NCI-H1694 (cell line): ENCODE measurements around the gene DMP1.
"Not testable (repeated sequence)": the region's sequence is repeated elsewhere in the genome, so short reads cannot be mapped to it uniquely, and the experiment has no call there.

Source experiments
- DNase-seq: peaks from one replicate; lab custom pipeline; 2025; lab: John Stamatoyannopoulos, UW

Gene DMP1

DNA sequence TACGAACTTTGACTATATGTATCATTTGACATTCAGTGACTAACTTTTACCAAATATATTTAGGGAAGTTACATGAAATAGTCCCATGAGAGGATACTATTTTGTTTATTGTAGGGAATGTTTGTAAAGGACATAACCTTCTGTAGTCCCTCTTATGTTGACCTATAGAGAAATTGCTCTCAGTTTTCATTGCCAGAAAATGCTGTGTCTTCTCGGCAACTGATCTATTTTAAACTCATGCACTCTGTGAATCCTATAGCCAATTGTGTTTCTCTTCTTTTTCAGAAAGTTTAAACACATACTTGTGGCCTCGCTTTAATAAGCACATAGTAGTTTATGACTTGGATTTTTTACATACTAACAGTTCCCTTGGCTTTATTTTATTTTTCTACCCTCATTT lies 38.2 kb downstream of the DMP1 start:
- DNase-seq: no peak

DNA sequence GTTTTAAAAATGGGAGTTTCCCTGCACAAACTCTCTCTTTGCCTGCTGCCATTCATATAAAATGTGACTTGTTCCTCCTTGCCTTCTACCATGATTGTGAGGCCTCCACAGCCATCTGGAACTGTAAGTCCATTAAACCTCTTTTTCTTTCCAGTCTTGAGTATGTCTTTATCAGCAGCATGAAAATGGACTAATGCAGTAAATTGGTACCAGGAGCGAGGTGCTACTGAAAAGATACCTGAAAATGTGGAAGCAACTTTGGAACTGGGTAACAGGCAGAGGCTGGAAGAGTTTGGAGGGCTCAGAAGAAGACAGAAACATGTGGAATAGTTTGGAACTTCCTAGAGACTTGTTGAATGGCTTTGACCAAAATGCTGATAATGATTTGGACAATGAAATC lies 40.9 kb downstream of the DMP1 start:
- not testable (repeated sequence) for DNase-seq

DNA sequence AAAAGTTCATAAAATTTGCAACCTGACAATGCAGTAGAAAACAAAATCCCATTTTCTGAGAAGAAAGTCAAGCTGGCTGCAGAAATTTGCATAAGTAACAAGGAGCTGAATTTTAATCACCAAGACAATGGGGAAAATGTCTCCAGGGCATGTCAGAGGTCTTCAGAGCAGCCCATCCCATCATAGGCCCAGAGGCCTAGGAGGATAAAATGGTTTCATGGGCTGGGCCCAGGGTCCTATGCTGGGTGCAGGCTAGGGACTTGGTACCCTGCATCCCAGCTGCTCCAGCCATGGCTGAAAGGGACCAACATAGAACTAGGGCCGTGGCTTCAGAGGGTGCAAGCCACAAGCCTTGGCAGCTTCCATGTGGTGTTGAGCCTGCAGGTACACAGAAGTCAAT lies 42.0 kb downstream of the DMP1 start:
- not testable (repeated sequence) for DNase-seq

DNA sequence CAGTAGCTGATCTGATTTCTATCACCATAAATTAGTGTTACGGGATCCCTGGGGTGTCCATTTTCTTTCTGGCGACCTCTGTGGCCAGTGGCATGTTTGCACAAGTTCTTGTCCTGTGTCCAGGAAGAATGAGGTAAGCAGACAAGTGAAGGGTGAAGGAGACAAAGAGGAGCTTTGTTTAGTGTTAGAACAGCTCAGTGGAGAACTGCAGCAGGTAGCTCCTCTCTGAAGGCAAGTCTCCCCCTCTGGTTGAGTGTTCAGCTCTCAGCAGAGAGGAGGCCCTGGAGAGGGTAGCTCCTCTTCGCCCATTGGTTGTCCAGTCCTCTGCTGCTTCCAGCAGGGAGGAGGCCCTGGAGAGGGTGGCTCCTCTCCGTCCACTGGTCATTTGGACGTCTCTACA lies 47.2 kb downstream of the DMP1 start:
- no peak for DNase-seq

DNA sequence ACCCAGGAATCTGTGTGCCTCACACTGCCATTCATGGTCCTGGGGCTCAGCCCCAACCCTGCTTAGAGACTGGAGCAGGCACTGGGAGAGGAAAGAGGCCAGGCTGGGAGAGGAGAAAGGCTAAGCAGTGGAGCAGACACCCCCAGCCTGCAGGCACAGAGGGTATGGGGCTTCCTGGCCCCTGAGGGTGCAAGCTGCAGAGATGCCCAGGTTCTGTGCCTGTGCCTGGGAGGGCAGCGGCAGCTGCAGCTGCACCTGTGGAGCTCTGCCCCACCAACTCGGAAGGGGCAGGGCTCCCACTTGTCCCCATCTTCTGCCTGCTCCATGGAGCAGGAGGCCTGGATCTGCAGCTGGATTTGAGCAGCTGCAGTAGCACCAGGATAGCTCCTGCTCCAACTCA lies 47.9 kb downstream of the DMP1 start:
- DNase-seq: no peak

DNA sequence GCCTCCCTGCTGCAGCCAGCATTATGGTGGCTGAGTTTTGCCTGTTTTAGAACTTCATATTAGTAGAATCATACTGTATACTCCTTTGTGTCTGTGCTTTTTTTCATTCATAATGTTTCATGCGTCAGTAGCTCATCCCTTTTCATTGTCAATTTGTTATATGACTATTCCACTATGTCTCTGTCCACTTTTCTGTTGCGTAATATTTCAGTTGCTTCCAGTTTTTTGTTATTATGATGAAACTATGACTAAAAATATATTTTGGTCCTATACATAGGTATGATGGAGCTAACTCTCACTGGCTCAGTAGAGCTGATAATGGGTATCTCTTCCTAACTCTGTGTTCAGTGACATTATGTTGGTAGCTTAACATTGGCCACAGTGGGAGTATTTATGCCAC lies 48.3 kb downstream of the DMP1 start:
- no peak for DNase-seq

DNA sequence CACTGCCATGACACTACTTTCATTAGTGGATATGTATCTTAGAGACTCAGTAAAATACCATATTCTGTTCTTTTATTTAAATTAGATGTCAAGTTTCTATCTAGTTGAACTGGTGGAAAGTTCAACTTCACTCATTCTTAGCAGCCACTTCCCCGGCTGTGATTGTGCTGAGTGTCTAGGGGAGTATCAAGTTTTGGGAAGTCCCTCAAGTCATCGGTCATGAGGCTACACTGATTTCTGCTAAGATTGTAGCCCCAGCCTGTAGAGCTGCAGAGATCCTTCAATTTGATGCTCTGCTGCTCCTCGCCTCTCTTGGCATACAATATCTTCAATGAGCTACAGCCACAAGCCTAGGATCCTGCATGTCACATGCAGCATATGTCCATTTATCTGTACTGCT lies 53.9 kb downstream of the DMP1 start:
- DNase-seq: no peak

DNA sequence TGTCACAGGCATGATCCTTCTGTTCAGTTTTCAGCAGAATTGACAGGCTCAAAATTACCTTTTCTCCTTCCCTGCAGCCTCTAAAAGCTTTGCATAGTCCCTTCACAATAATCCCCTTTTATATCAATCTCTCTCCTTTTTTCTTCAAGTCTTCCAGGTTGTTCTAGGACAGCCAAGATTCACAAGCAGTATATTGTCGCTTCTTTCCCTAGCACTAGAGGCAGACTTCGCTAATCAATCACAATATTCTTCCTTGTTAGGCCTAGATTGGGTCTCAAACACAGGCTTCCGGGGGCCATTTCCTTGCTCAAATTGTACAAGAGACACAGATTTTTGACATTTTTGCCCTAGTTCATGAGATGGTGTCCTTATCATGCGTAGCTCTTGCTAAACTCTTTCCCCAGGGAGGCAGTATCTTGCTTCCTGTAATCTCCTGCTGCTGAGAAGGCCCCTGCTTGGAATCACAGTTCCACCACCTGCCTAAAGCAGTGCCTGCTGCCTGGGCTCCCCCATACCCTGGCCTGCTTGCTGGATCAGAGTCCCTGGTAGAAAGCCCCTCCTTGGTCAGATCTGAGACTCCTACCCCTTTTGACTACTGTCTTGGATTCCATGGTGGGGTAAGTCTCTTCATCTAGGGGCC lies 57.3 kb downstream of the DMP1 start:
- DNase-seq: no peak
